ENCODE data around the gene LAMA5. TPM values are rescaled to one million over a fixed set of nuclear protein-coding genes. Genes with fewer than 3 reads are reported as not detected.

LAMA5 gene
- total RNA-seq, 2 donors from 2014 or later: 315 to 369 TPM

DNA sequence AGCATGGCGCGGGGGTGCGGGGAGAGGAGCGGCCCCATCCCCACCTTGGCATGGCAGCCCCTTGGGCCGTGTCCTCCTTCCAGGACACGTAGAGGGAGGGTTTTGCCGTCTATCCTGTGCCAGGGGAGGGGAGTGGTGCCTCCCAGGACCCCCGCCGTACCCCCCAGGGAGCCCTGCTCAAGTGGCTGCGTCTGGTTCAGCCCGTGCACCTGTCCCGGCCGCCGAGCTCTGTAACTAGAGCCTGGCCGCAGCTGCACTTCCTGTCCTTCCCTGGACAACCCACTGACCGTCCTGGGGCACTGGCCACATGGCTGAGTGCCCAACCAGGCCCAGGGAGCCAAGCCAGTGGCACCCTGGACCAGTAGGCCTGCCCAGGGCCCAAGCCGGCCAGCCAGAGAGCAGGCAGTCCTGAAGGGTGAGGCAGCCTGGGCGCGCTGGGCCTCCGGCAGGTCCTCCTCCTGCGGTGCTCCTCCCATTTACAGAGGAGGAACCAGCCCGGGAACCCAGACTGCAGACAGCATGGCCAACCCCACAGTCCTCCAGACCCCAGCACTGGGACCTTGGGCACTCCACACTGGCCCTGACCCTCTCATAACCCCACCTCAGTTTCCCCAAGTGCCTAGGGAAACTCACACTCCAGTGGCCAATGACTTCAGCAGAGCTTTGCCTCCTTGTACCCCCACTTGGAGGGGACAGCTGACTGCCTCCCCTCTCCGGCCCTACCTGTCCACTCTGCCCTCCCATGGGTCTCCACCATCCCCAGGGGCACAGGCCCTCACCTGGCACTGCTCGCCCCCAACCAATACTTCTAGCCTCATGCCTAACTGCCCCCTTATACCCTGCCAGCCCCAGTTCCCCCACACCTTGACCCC, 8.7 kb downstream of the LAMA5 start:
- H3K27me3 Mint-ChIP-seq (ENCODE audit: insufficient read depth): no peaks in the 10 kb centered on the region
- H3K36me3 Mint-ChIP-seq (ENCODE audit: low read depth): peaks cover 3% of the 10 kb centered on the region
- Histone ChIP-seq H3K9me3 (ENCODE audit: control insufficient read depth, low read length) (no peaks in the 10 kb centered on the region), H3K4me1 (ENCODE audit: control insufficient read depth, insufficient read depth, low read length) (peaks cover 33% of the 10 kb centered on the region), H3K36me3 (ENCODE audit: control insufficient read depth, insufficient read depth, low read length) (peaks cover 30% of the 10 kb centered on the region), H3K4me3 (ENCODE audit: low read length) (no peak overlapping the region), H3K27me3 (ENCODE audit: control insufficient read depth, insufficient read depth, low read length, poor library complexity, severe bottlenecking) (no peaks in the 10 kb centered on the region), H3K27ac (ENCODE audit: low read depth, low read length) (no peak overlapping the region), H3K9ac (ENCODE audit: extremely low read depth, low read length, poor library complexity, severe bottlenecking) (no peak overlapping the region)
- H3K4me1 Mint-ChIP-seq: peaks cover 21% of the 10 kb centered on the region
- WGBS, 2 experiments (ENCODE audit: insufficient coverage in 1 of 2, insufficient read length in 1 of 2): 94 to 96% methylated on average over 16 to 24 of the region's 24 CpGs
- DNase-seq: no peak
- H3K9me3 Mint-ChIP-seq: no peaks in the 10 kb centered on the region
- peak overlapping the region; percentile 70 for H3K27ac Mint-ChIP-seq
- TF ChIP-seq, protein P1, sequence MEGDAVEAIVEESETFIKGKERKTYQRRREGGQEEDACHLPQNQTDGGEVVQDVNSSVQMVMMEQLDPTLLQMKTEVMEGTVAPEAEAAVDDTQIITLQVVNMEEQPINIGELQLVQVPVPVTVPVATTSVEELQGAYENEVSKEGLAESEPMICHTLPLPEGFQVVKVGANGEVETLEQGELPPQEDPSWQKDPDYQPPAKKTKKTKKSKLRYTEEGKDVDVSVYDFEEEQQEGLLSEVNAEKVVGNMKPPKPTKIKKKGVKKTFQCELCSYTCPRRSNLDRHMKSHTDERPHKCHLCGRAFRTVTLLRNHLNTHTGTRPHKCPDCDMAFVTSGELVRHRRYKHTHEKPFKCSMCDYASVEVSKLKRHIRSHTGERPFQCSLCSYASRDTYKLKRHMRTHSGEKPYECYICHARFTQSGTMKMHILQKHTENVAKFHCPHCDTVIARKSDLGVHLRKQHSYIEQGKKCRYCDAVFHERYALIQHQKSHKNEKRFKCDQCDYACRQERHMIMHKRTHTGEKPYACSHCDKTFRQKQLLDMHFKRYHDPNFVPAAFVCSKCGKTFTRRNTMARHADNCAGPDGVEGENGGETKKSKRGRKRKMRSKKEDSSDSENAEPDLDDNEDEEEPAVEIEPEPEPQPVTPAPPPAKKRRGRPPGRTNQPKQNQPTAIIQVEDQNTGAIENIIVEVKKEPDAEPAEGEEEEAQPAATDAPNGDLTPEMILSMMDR (conservative IDR thresholded peaks at IDR 0.05): no peak
- no peak overlapping the region for H3K4me3 Mint-ChIP-seq

DNA sequence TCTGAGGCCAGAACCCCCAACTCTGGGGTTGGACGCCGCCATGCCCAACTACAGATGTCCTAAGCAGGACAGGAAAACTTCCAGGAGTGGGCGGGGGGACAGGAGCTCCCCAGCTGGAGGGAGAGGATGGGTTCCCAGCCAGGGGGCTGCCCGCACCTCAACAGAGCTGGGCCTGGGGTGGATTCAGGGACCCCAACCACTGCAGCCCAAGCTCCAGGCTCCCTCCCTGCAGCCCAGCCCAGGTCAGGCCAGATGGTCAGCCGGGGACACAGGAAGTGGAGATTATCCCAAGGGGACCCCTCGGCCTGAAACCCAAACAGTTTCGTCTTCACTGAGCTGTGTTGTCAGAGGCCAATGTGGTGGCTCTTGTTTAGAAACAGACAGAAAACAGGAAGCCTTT, 9.4 kb downstream of the LAMA5 start:
- peaks cover 32% of the 10 kb centered on the region for H3K4me1 ChIP-seq (ENCODE audit: control insufficient read depth, insufficient read depth, low read length)
- TF ChIP-seq, protein P1 (conservative IDR thresholded peaks at IDR 0.05): no peak
- WGBS, 2 experiments (ENCODE audit: insufficient coverage in 1 of 2, insufficient read length in 1 of 2): 93% methylated on average over 6 to 7 of the region's 7 CpGs

DNA sequence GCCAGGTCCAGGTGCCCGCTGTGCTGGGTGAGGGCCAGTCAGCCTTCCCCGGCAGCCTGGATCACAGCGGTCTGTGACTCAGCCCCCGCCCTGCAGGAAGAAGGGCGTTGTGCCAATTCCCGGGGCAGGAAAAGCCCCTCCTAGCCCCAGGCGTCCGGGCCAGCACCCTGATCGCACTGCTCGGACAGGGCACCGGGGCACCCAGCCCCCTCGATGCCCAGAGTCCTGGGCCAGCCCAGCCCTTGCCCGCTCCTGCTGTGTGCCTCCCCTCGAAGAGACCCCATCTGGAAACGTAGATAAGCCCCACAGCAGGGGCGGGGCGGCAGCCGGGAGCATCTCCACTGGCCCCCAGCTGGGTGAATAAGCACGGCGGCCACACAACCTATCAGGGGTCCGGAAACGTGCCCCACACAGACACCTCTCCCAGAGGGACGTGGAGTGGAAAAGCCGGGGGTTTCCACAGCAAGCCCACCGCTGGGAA, 9.9 kb downstream of the LAMA5 start:
- no peak overlapping the region for H3K4me3 Mint-ChIP-seq
- TF ChIP-seq, protein P1 (conservative IDR thresholded peaks at IDR 0.05): no peak
- Histone ChIP-seq H3K9me3 (ENCODE audit: control insufficient read depth, low read length) (no peaks in the 10 kb centered on the region), H3K36me3 (ENCODE audit: control insufficient read depth, insufficient read depth, low read length) (peaks cover 34% of the 10 kb centered on the region), H3K27me3 (ENCODE audit: control insufficient read depth, insufficient read depth, low read length, poor library complexity, severe bottlenecking) (no peaks in the 10 kb centered on the region), H3K4me3 (ENCODE audit: low read length) (no peak overlapping the region), H3K9ac (ENCODE audit: extremely low read depth, low read length, poor library complexity, severe bottlenecking) (no peak overlapping the region), H3K4me1 (ENCODE audit: control insufficient read depth, insufficient read depth, low read length) (peaks cover 28% of the 10 kb centered on the region), H3K27ac (ENCODE audit: low read depth, low read length) (no peak overlapping the region)
- no peaks in the 10 kb centered on the region for H3K9me3 Mint-ChIP-seq
- H3K36me3 Mint-ChIP-seq (ENCODE audit: low read depth): peaks cover 3% of the 10 kb centered on the region
- peaks cover 12% of the 10 kb centered on the region for H3K4me1 Mint-ChIP-seq
- H3K27me3 Mint-ChIP-seq (ENCODE audit: insufficient read depth): no peaks in the 10 kb centered on the region
- DNase-seq: no peak
- no peak overlapping the region for H3K27ac Mint-ChIP-seq
- 84 to 92% methylated on average over 10 to 25 of the region's 25 CpGs for WGBS, 2 experiments (ENCODE audit: insufficient coverage in 1 of 2, insufficient read length in 1 of 2)

More for the DNA sequence above, 9.4 kb downstream of the LAMA5 start:
- no peak overlapping the region for H3K27ac ChIP-seq (ENCODE audit: low read depth, low read length)
- Mint-ChIP-seq H3K27me3 (ENCODE audit: insufficient read depth) (no peaks in the 10 kb centered on the region), H3K27ac (no peak overlapping the region), H3K4me3 (no peak overlapping the region), H3K9me3 (no peaks in the 10 kb centered on the region), H3K36me3 (ENCODE audit: low read depth) (peaks cover 3% of the 10 kb centered on the region), H3K4me1 (peaks cover 17% of the 10 kb centered on the region)
- H3K9ac ChIP-seq (ENCODE audit: extremely low read depth, low read length, poor library complexity, severe bottlenecking): no peak overlapping the region
- no peaks in the 10 kb centered on the region for H3K9me3 ChIP-seq (ENCODE audit: control insufficient read depth, low read length)
- H3K4me3 ChIP-seq (ENCODE audit: low read length): no peak overlapping the region
- DNase-seq: peak; percentile 48
- no peaks in the 10 kb centered on the region for H3K27me3 ChIP-seq (ENCODE audit: control insufficient read depth, insufficient read depth, low read length, poor library complexity, severe bottlenecking)
- H3K36me3 ChIP-seq (ENCODE audit: control insufficient read depth, insufficient read depth, low read length): peaks cover 32% of the 10 kb centered on the region

Data from endodermal cell (in vitro differentiated cells).